HepG2 (cell line): ENCODE measurements around the gene MDP1. TPM values are rescaled to one million over a fixed set of nuclear protein-coding genes. Genes with fewer than 3 reads are reported as not detected.

Experiments
- AKNA ChIP-seq: sonication (generic); formaldehyde crosslinking; IDR thresholded peaks from 2 replicates; pipeline ENCODE4 v1.4.0; 2020; ENCODE audit warnings: missing genetic modification reagents, borderline replicate concordance
- ATF2 ChIP-seq: sonication (generic); formaldehyde crosslinking; IDR thresholded peaks from 2 replicates; pipeline ENCODE4 v1.4.0; 2020; ENCODE audit warnings: missing genetic modification reagents
- ATM ChIP-seq: fragments of 450-650 bp; IDR thresholded peaks from 2 replicates; pipeline ENCODE4 v1.7.1; 2017; ENCODE audit warnings: mild to moderate bottlenecking, borderline replicate concordance
- BCL3 ChIP-seq: sonication (generic); formaldehyde crosslinking; IDR thresholded peaks from 2 replicates; pipeline ENCODE4 v1.5.1; 2020; ENCODE audit warnings: mild to moderate bottlenecking, missing genetic modification reagents, moderate library complexity
- HHEX ChIP-seq: IDR thresholded peaks from 2 replicates; pipeline ENCODE4 v1.6.1; 2016; ENCODE audit warnings: control low read depth
- IRF9 ChIP-seq: sonication (generic); formaldehyde crosslinking; IDR thresholded peaks from 2 replicates; pipeline ENCODE4 v1.8.0; 2022; ENCODE audit warnings: missing genetic modification reagents, mild to moderate bottlenecking, borderline replicate concordance
- MED13 ChIP-seq: sonication (generic); formaldehyde crosslinking; IDR thresholded peaks from 2 replicates; pipeline ENCODE4 v1.5.0; 2020; ENCODE audit warnings: missing genetic modification reagents
- NFE2L1 ChIP-seq: sonication (generic); formaldehyde crosslinking; IDR thresholded peaks from 2 replicates; pipeline ENCODE4 v1.4.0; 2020; ENCODE audit warnings: missing genetic modification reagents, mild to moderate bottlenecking, borderline replicate concordance
- PBX2 ChIP-seq: IDR thresholded peaks from 2 replicates; pipeline ENCODE4 v1.6.1; 2016; ENCODE audit warnings: control low read depth
- RCOR2 ChIP-seq: IDR thresholded peaks from 2 replicates; pipeline ENCODE4 v1.6.1; 2016; ENCODE audit warnings: missing biosample characterization, missing genetic modification reagents
- SNAPC5 ChIP-seq: sonication (generic); formaldehyde crosslinking; IDR thresholded peaks from 2 replicates; pipeline ENCODE4 v1.8.1; 2023; ENCODE audit warnings: mild to moderate bottlenecking, missing genetic modification reagents, borderline replicate concordance
- SP2 ChIP-seq: sonication (generic); formaldehyde crosslinking; IDR thresholded peaks from 2 replicates; pipeline ENCODE4 v1.5.1; 2020; ENCODE audit warnings: mild to moderate bottlenecking, missing genetic modification reagents
- SRF ChIP-seq: IDR thresholded peaks from 2 replicates; pipeline ENCODE4 v1.6.1; 2011; ENCODE audit warnings: mild to moderate bottlenecking, low read depth, low read length, moderate library complexity
- ZFAT ChIP-seq: sonication (generic); formaldehyde crosslinking; conservative IDR thresholded peaks from 2 replicates; pipeline ENCODE4 v1.8.1; 2023; ENCODE audit warnings: missing genetic modification reagents, inconsistent platforms
- ZFP90 ChIP-seq: sonication (generic); formaldehyde crosslinking; IDR thresholded peaks from 2 replicates; pipeline ENCODE4 v1.8.0; 2022; ENCODE audit warnings: missing genetic modification reagents, mild to moderate bottlenecking, inconsistent platforms, borderline replicate concordance
- ZNF230 ChIP-seq: sonication (generic); formaldehyde crosslinking; IDR thresholded peaks from 2 replicates; pipeline ENCODE4 v1.4.0; 2020; ENCODE audit warnings: mild to moderate bottlenecking, missing genetic modification reagents
- ZNF337 ChIP-seq: sonication (generic); formaldehyde crosslinking; IDR thresholded peaks from 2 replicates; pipeline ENCODE4 v1.5.1; 2020; ENCODE audit warnings: missing genetic modification reagents, low read depth, mild to moderate bottlenecking, borderline replicate concordance
- ZNF564 ChIP-seq: sonication (generic); formaldehyde crosslinking; IDR thresholded peaks from 2 replicates; pipeline ENCODE4 v1.8.1; 2023; ENCODE audit warnings: mild to moderate bottlenecking, missing genetic modification reagents
- ZNF614 ChIP-seq: IDR thresholded peaks from 2 replicates; pipeline ENCODE4 v1.6.1; 2018; ENCODE audit warnings: missing biosample characterization, missing genetic modification reagents, inconsistent platforms, borderline replicate concordance
- ZNF644 ChIP-seq: IDR thresholded peaks from 2 replicates; pipeline ENCODE4 v1.6.1; 2016; ENCODE audit warnings: low read depth
- ZNF878 ChIP-seq: sonication (generic); formaldehyde crosslinking; IDR thresholded peaks from 2 replicates; pipeline ENCODE4 v1.8.1; 2023; ENCODE audit warnings: mild to moderate bottlenecking, missing genetic modification reagents, moderate library complexity
- polyA plus RNA-seq, 8 experiments: library from polyadenylated mRNA; depleted of rRNA in 3 of 8; stranded (reverse) in 7 of 8; unstranded in 1 of 8; fragments of >200 nt; fragmentation: Illumina TruSeq in 4 of 8; extraction: Trizol in 4 of 8; gene quantifications; 2 replicates each; pipeline versions ENCODE4 v1.2.1 to v1.2.3, GENCODE V29; 2011 to 2016; ENCODE audit warnings: low read depth in 4 of 8, missing spikeins in 1 of 8, mixed read lengths in 1 of 8; ENCODE audit not compliant: insufficient read depth in 1 of 8
- total RNA-seq, 5 experiments: library from RNA; depleted of rRNA; stranded (reverse); fragments of >200 nt; fragmentation: Illumina TruSeq; extraction: Trizol; gene quantifications; 2 replicates each; pipeline ENCODE4 v1.2.3, GENCODE V29; 2016; ENCODE audit warnings: low read depth in 1 of 5

Gene MDP1
- total and polyA plus RNA-seq, 2 of the 13 experiments (the other 11 are each of a cell fraction or from before 2014, with no cell fraction given): 44.1 to 48.7 TPM

GRCh38 chr14:24251880-24252288 lies 36.0 kb upstream of the MDP1 start (continued):
- TF ChIP-seq ZNF230: 0 out of 2 replicates have a peak, but pooled peaks have one; percentile 21
- no peak for TF ChIP-seq SRF
- no peak for TF ChIP-seq RCOR2 (CRISPR knock-in tag)
- TF ChIP-seq ZNF878 (CRISPR knock-in tag): no peak
- TF ChIP-seq ATF2: no peak
- TF ChIP-seq BCL3 (CRISPR knock-in tag): 0 out of 2 replicates have a peak, but pooled peaks have one; percentile 63
- no peak; the same call in 1 of the 2 replicates for TF ChIP-seq NFE2L1 (CRISPR knock-in tag)
- TF ChIP-seq MED13 (CRISPR knock-in tag): no peak
- no peak for TF ChIP-seq ATM
- no peak for TF ChIP-seq HHEX (CRISPR knock-in tag)
- TF ChIP-seq IRF9 (CRISPR knock-in tag): no peak
- no peak for TF ChIP-seq ZFAT
- no peak for TF ChIP-seq AKNA (CRISPR knock-in tag)
- no peak for TF ChIP-seq ZNF614 (CRISPR knock-in tag)
- no peak for TF ChIP-seq SNAPC5 (CRISPR knock-in tag)
- TF ChIP-seq ZNF564 (CRISPR knock-in tag): no peak
- no peak for TF ChIP-seq ZNF644
- TF ChIP-seq ZNF337 (CRISPR knock-in tag): no peak
- TF ChIP-seq PBX2 (CRISPR knock-in tag): peak; percentile 43; the same call in 1 of the 2 replicates
- 0 out of 2 replicates have a peak, but pooled peaks have one; percentile 4 for TF ChIP-seq SP2
- no peak for TF ChIP-seq ZFP90 (CRISPR knock-in tag)
